ENCODE results near the gene BMP2K.

BMP2K gene

GRCh38 chr4:78764498-78764961 lies 11.6 kb upstream of the BMP2K start:
- DNase-seq (ENCODE audit: low read depth) = no peak

GRCh38 chr4:78765432-78766006 lies 10.6 kb upstream of the BMP2K start:
- no peak for DNase-seq (ENCODE audit: low read depth)

- DNase-seq (ENCODE audit: low read depth) = no peak
Observed at GRCh38 chr4:78766026-78766425, 10.1 kb upstream of the BMP2K start.

- no peak for DNase-seq (ENCODE audit: low read depth)
Observed at GRCh38 chr4:78766650-78767049, 9.5 kb upstream of the BMP2K start.

- no peak for DNase-seq (ENCODE audit: low read depth)
Observed at GRCh38 chr4:78767350-78767749, 8.8 kb upstream of the BMP2K start.

GRCh38 chr4:78768452-78769180 lies 7.5 kb upstream of the BMP2K start:
- DNase-seq (ENCODE audit: low read depth) = no peak

GRCh38 chr4:78770091-78770642 lies 6.0 kb upstream of the BMP2K start:
- DNase-seq (ENCODE audit: low read depth) = no peak

- DNase-seq (ENCODE audit: low read depth) = no peak
Observed at GRCh38 chr4:78772526-78773091, 3.5 kb upstream of the BMP2K start.

GRCh38 chr4:78774417-78774816 lies 1.7 kb upstream of the BMP2K start:
- no peak for DNase-seq (ENCODE audit: low read depth)

- no peak for DNase-seq (ENCODE audit: low read depth)
Observed at GRCh38 chr4:78775303-78776078, 659 bp upstream of the BMP2K start.

GRCh38 chr4:78776729-78777575 lies 802 bp downstream of the BMP2K start:
- DNase-seq (ENCODE audit: low read depth) = no peak

GRCh38 chr4:78777576-78777940 lies 1.4 kb downstream of the BMP2K start:
- DNase-seq (ENCODE audit: low read depth) = no peak

GRCh38 chr4:78778530-78778929 lies 2.4 kb downstream of the BMP2K start:
- DNase-seq (ENCODE audit: low read depth) = no peak

GRCh38 chr4:78779280-78779679 lies 3.1 kb downstream of the BMP2K start:
- no peak for DNase-seq (ENCODE audit: low read depth)

GRCh38 chr4:78780093-78780492 lies 3.9 kb downstream of the BMP2K start:
- DNase-seq (ENCODE audit: low read depth) = no peak

GRCh38 chr4:78781139-78781538 lies 5.0 kb downstream of the BMP2K start:
- no peak for DNase-seq (ENCODE audit: low read depth)

GRCh38 chr4:78781924-78782323 lies 5.8 kb downstream of the BMP2K start:
- no peak for DNase-seq (ENCODE audit: low read depth)

- DNase-seq (ENCODE audit: low read depth) = peak; percentile 85
Observed at GRCh38 chr4:78784236-78784865, 8.2 kb downstream of the BMP2K start.

GRCh38 chr4:78787392-78788006 lies 11.3 kb downstream of the BMP2K start:
- DNase-seq (ENCODE audit: low read depth) = no peak

- DNase-seq (ENCODE audit: low read depth) = no peak
Observed at GRCh38 chr4:78788007-78788889, 12.1 kb downstream of the BMP2K start.

All from GM04503 (cell line).